ENCODE data around the gene PLBD2.

Gene PLBD2

DNA sequence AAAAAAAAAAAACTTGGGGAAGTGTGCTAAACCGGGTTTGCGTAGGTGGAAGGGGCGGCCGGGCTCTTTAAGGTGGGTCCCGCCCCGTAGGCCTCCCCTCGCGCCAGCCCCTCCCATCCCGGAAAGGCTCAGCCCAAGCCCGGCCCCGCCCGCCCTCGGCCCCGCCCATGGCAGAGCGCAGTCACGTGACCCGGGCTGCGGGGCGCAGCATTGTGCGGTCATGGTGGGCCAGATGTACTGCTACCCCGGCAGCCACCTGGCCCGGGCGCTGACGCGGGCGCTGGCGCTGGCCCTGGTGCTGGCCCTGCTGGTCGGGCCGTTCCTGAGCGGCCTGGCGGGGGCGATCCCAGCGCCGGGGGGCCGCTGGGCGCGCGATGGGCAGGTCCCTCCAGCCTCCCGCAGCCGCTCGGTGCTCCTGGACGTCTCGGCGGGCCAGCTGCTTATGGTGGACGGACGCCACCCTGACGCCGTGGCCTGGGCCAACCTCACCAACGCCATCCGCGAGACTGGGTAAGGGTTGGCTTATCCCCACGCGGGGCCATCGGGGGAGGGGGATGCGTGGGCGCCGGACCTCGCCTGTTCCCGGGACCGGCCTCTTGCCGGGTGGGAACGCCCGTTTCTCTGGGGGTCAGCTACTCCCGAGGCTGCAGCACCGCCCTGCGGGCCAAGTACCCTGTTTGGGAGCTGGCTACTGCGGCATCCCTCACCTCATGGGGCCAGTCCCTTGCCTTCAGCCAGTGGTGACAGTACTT, at the start of gene PLBD2:
TSS of gene PLBD2 (plus strand) at position 207 of the 752 bp plus-strand sequence. CDS start at position 221, 14 bp downstream.
- Histone ChIP-seq H3K4me3 (ENCODE audit: low read length, poor library complexity, severe bottlenecking) (peak within 1 kb of the TSS; percentile 76), H3K4me1 (ENCODE audit: insufficient read depth, low read length, poor library complexity, severe bottlenecking) (peaks cover 7% of the 10 kb centered on the region), H3K27me3 (ENCODE audit: insufficient read depth, low read length, poor library complexity, severe bottlenecking) (no peaks in the 10 kb centered on the region), H3K9me2 (replicated peaks; ENCODE audit: low read depth, low read length) (no peaks in the 10 kb centered on the region), H3K9me3 (ENCODE audit: insufficient read depth, low read depth, low read length) (no peaks in the 10 kb centered on the region), H3K9ac (ENCODE audit: low read depth, low read length, poor library complexity, severe bottlenecking) (peak within 1 kb of the TSS; percentile 57), H3F3A (ENCODE audit: low read depth) (no peaks in the 10 kb centered on the region; the same call in 1 of the 2 replicates), H2AFZ (ENCODE audit: low read length) (peak within 1 kb of the TSS; percentile 87), H3K36me3 (ENCODE audit: insufficient read depth, low read length) (no peaks in the 10 kb centered on the region), H3K4me2 (ENCODE audit: low read depth, low read length, poor library complexity, severe bottlenecking) (peak within 1 kb of the TSS; percentile 76), H4K20me1 (ENCODE audit: insufficient read depth, low read length, poor library complexity, severe bottlenecking) (no peaks in the 10 kb centered on the region), H3K79me2 (ENCODE audit: insufficient read depth, low read length) (no peaks in the 10 kb centered on the region)
- TF ChIP-seq, protein P1, sequence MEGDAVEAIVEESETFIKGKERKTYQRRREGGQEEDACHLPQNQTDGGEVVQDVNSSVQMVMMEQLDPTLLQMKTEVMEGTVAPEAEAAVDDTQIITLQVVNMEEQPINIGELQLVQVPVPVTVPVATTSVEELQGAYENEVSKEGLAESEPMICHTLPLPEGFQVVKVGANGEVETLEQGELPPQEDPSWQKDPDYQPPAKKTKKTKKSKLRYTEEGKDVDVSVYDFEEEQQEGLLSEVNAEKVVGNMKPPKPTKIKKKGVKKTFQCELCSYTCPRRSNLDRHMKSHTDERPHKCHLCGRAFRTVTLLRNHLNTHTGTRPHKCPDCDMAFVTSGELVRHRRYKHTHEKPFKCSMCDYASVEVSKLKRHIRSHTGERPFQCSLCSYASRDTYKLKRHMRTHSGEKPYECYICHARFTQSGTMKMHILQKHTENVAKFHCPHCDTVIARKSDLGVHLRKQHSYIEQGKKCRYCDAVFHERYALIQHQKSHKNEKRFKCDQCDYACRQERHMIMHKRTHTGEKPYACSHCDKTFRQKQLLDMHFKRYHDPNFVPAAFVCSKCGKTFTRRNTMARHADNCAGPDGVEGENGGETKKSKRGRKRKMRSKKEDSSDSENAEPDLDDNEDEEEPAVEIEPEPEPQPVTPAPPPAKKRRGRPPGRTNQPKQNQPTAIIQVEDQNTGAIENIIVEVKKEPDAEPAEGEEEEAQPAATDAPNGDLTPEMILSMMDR (conservative IDR thresholded peaks at IDR 0.05; ENCODE audit: low read length), result no peak
- no peak for TF ChIP-seq EZH2phosphoT487 (IDR thresholded peaks at IDR 0.05; ENCODE audit: borderline replicate concordance)

GRCh38 chr12:113310489-113310888, 47.9 kb upstream of the PLBD2 start:
- no peaks in the 10 kb centered on the region for H3K27me3 ChIP-seq (ENCODE audit: insufficient read depth, low read length, poor library complexity, severe bottlenecking)
- H3K9ac ChIP-seq (ENCODE audit: low read depth, low read length, poor library complexity, severe bottlenecking), result no peak overlapping the region
- H3K79me2 ChIP-seq (ENCODE audit: insufficient read depth, low read length), result no peaks in the 10 kb centered on the region
- no peaks in the 10 kb centered on the region for H3K9me2 ChIP-seq (replicated peaks; ENCODE audit: low read depth, low read length)
- H3K9me3 ChIP-seq (ENCODE audit: insufficient read depth, low read depth, low read length), result no peaks in the 10 kb centered on the region
- H4K20me1 ChIP-seq (ENCODE audit: insufficient read depth, low read length, poor library complexity, severe bottlenecking), result no peaks in the 10 kb centered on the region
- H3K36me3 ChIP-seq (ENCODE audit: insufficient read depth, low read length), result peaks cover 11% of the 10 kb centered on the region; the same call in 1 of the 2 replicates
- TF ChIP-seq, protein P1 (conservative IDR thresholded peaks at IDR 0.05; ENCODE audit: low read length), result 0 out of 2 replicates have a peak, but pooled peaks have one; percentile 15
- no peak for TF ChIP-seq EZH2phosphoT487 (IDR thresholded peaks at IDR 0.05; ENCODE audit: borderline replicate concordance)
- no peak overlapping the region for H3K4me2 ChIP-seq (ENCODE audit: low read depth, low read length, poor library complexity, severe bottlenecking)
- no peak overlapping the region for H3K4me3 ChIP-seq (ENCODE audit: low read length, poor library complexity, severe bottlenecking)
- no peaks in the 10 kb centered on the region for H3K4me1 ChIP-seq (ENCODE audit: insufficient read depth, low read length, poor library complexity, severe bottlenecking)
- H2AFZ ChIP-seq (ENCODE audit: low read length), result no peak overlapping the region
- H3F3A ChIP-seq (ENCODE audit: low read depth), result no peaks in the 10 kb centered on the region

DNA sequence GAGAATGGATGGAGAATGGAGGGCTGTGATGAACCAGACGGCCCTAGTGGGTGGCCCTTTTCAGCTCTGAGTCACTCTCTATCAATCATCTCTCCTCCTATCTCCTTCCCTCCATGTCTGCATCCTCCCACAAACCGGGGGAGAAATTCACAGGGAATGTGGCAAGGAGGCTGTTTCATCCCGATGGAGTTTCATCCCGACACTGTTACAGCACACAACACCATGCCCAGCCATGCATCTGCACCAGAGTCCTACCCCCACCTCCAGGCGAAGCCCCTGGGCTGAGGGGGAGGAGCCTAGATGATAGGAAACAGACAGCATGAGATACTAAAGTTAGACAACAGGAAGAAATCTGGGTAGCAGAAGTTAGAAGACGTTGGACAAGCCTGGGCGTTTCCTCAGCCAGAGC, 44.3 kb upstream of the PLBD2 start:
- no peaks in the 10 kb centered on the region for H3K79me2 ChIP-seq (ENCODE audit: insufficient read depth, low read length)

More for the DNA sequence above, 44.3 kb upstream of the PLBD2 start:
- Histone ChIP-seq H3K9ac (ENCODE audit: low read depth, low read length, poor library complexity, severe bottlenecking) (no peak overlapping the region), H3K9me3 (ENCODE audit: insufficient read depth, low read depth, low read length) (no peaks in the 10 kb centered on the region), H4K20me1 (ENCODE audit: insufficient read depth, low read length, poor library complexity, severe bottlenecking) (no peaks in the 10 kb centered on the region), H2AFZ (ENCODE audit: low read length) (no peak overlapping the region), H3K36me3 (ENCODE audit: insufficient read depth, low read length) (peaks cover 27% of the 10 kb centered on the region; the same call in 1 of the 2 replicates), H3F3A (ENCODE audit: low read depth) (no peaks in the 10 kb centered on the region), H3K4me2 (ENCODE audit: low read depth, low read length, poor library complexity, severe bottlenecking) (no peak overlapping the region), H3K4me3 (ENCODE audit: low read length, poor library complexity, severe bottlenecking) (no peak overlapping the region), H3K9me2 (replicated peaks; ENCODE audit: low read depth, low read length) (no peaks in the 10 kb centered on the region), H3K4me1 (ENCODE audit: insufficient read depth, low read length, poor library complexity, severe bottlenecking) (no peaks in the 10 kb centered on the region), H3K27me3 (ENCODE audit: insufficient read depth, low read length, poor library complexity, severe bottlenecking) (no peaks in the 10 kb centered on the region)
- no peak for TF ChIP-seq EZH2phosphoT487 (IDR thresholded peaks at IDR 0.05; ENCODE audit: borderline replicate concordance)
- TF ChIP-seq, protein P1 (conservative IDR thresholded peaks at IDR 0.05; ENCODE audit: low read length), result no peak

Data from Loucy (cell line).